Stimulated activated CD4-positive, alpha-beta T cell treated with anti-CD3 and anti-CD28 coated beads, Interleukin-12 subunit alpha, Interleukin-12 subunit beta, amount 100 ng/mL, for 4 hours (primary cell): ENCODE measurements around the gene RANBP3.
A peak's percentile ranks its signal among the peaks of the same experiment; 100 is the strongest.

Experiments used
- DNase-seq: peaks from one replicate; pipeline ENCODE4 v3.0.0-alpha.2; 2020

RANBP3 gene

DNA sequence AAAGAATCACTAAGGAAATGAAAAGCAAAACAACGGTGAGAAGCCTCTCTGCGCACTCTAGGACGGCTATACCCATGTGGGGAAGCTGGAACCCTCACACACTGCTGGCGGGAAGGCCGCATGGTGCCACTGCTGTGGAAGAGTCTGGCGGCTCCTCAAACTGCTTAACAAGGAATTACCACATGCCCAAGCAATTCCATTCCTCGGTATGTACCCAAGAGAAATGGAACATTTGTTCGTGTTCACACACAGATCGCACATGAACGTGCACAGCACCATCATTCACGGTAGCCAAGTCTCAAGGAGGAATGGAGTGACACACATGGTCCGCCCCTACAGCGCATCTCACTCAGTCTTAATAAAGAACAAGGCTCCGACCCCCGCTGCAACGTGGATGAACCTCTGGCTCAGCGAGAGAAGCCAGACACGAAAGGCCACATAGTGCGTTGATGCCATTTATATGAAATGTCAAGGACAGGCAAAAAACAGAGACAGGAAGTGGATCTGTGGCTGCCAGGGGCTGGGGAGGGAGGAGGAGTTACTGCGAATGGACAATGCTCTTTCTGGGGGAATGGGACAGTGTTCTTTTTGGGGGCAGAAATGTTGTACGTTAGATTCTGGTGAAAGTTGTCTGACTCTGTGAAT is 56.3 kb downstream of the RANBP3 start:
- DNase-seq: no peak

DNA sequence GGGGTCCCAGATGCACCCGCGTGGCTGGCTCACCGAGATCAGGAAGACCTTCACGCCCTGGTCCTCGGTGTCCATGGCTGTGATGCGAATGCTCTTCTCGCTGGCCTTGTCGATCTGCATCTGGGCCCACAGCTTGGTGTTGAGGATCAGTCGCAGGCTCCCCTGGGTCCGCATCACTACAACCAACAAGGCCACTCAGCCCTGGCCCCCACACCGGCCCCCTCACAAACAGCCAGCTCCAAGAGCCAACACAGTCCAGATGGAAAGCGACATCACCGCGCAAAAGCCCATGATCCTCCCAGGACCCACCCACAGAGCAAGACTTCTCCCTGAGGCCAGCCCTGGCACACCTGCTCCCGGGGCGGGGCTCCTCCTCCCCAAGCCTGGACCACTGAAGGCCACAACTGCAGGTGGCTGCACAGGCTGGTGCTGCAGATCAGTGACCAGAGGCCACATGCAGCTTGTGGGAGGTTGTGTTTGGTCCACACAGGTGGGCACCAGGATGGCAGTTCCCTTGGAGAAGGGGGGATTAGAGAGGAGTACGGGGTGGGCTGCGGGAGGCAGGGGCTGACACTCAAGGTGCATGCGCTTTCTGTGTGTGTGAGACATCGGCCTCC is 59.4 kb downstream of the RANBP3 start:
- DNase-seq: no peak

DNA sequence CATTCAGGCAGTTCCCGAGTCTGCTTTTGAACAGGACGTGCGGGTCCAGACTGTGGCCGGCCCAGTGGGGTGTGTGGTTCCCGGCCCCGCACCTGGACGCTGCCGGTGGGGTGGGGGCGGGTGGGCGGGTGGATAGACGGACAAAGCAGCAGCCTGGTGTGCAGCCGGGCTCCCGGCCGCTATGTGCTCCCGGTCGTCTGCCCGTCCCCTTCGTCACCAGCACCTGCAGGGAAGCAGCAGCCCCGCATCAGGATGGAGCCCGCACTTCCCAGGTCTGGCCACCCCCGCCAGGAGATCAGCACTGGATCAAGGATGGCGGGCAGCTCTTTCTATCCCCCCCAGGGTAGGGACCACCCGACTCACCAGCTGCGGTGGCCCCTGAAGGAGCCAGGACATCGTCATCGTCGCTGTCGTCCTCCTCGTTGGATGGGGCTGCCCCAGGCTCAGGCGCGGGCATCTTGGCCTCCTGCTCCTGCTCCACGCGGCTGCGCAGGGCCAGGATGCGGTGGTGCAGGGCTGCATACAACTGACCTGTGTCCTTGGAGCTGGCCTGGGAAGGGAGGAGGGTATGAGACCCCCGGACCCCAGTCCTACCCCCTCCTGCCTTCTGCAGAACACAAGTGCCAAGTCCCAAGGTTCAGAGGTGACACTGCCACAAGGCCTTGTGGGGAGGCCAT is 60.4 kb downstream of the RANBP3 start:
- DNase-seq: no peak

DNA sequence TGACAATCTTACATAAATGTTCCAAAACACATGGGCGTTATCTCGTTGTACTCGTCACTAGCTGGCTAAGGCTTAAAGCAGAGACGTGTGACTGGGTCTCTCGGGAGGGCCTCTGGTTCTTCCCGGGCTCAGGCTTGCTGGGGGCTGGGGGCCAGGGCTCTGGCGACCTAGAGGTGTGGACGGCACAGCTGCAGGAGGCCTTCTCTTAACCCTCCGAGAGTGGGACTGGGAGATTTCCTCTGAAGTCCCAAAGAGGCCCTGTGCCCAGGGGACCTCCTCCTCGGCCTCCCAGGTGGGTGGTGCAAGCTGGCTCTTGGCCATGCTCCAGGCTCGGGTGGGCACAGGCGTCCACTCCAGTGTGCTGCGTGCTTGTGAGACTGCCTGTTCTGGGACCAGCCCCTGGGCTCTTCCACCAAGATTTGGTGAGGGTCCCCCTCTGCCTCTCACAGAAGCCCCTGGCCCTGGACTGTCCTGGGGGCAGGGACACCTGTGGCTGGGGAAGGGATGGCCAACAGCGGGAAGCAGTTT is 61.7 kb downstream of the RANBP3 start:
- DNase-seq: no peak

DNA sequence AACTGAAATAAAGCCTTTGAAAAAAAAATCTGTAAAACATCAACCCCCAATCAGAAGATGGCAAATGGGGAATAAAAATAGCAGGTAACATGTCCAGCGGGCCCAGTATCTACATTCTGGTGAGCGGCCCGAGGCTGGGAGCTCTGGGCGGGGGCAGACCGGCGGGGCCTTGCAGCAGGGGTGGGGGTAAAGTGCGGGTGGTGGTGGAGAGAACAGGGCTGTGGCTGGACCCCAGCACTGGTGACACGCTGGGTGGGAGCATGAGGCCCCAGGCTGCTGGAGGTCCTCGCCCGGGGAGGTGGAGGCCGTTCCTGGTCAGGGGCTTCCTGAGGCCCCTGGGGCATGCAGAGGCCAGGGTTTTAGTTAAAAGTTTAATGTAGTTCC is 62.2 kb downstream of the RANBP3 start:
- DNase-seq: no peak

DNA sequence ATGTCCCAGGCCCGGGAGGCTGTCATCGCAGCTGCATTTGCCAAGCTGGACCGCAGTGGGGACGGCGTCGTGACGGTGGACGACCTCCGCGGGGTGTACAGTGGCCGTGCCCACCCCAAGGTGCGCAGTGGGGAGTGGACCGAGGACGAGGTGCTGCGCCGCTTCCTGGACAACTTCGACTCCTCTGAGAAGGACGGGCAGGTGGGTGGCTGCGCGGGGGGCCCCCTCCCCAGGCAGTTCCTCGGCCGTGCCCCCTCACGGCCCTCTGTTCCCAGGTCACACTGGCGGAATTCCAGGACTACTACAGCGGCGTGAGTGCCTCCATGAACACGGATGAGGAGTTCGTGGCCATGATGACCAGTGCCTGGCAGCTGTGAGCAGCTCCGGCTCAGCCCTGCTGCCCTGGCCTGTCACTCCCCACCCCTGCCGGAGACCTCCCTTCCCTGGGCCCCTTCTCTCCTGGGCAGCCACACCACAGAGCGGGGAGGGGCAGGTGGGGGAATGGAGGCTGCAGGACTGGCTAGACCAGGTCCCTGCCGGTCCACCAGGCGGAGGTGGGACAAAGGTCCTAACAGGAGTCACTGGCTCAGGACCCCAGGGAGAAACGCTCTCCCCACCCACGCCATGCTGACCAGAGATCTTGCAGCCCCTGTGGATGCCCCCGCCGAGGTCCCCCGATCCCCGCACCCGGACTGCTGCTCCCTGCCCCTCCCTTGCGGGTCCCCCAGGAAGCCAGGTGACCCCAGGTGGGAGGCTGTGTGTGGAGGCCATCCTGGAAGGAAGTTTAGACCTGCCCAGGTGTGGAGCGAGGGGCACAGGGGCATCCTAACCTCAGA is 62.8 kb downstream of the RANBP3 start:
- DNase-seq: no peak

DNA sequence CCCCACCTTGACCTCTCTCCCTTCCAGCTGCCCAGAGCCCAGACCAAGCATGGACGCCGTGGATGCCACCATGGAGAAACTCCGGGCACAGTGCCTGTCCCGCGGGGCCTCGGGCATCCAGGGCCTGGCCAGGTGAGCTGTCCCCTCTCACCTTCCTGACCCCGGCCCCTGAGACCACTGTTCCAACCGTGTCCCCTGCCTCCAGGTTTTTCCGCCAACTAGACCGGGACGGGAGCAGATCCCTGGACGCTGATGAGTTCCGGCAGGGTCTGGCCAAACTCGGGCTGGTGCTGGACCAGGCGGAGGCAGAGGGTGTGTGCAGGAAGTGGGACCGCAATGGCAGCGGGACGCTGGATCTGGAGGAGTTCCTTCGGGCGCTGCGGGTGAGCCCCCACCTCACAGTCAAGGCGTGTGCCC is 63.6 kb downstream of the RANBP3 start:
- no peak for DNase-seq

DNA sequence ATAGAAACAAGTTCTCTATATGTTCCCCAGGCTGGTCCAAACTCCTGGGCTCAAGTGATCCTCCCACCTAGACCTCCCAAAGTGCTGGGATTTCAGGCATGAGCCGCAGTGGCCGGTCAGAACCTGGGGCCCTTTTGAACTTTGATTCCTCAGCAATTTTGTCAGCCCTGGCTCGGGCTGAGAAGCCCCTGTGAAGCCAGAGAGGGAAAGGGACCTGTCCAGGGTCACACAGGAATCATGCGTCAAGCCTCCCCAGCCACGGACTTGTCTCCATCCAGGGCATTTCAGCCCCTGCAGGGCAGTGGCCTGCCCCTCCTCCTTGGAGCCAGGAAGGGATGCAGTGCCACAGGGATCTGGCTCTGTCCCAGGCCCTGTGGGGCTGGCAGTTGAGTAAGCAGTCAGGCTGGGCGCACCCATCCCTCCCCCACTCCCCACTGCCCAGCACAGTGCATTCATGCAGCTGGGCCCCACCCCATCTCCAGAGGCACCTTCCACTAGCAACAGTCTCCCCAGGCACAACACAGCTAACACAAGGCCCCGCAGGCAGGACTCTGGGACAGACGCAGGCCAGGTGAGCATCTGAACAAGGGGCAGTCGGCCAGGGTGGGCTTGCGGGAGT is 64.1 kb downstream of the RANBP3 start, which contains the start of gene CAPS:
TSS of gene CAPS (plus strand) at position 516 of the 619 bp plus-strand sequence. CDS start 153 bp downstream, outside the sequence.
- no peak for DNase-seq

DNA sequence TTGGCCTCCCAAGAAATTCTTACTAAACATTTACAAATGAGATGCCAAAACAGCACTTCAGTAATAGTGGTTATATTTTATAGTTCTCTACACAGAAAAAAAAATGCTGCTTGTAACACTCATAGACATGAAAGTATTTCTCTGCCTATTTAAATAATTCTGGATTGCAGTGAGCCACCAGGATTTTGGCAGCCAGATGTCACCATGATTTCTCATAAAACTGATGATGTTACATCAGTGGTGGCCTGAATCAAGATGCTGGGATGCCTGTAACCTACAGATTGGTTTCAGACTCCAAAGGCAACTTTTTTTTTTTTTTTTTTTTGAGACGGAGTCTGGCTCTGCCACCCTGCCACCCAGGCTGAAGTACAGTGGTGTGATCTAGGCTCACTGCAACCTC is 66.6 kb downstream of the RANBP3 start:
- no peak for DNase-seq

DNA sequence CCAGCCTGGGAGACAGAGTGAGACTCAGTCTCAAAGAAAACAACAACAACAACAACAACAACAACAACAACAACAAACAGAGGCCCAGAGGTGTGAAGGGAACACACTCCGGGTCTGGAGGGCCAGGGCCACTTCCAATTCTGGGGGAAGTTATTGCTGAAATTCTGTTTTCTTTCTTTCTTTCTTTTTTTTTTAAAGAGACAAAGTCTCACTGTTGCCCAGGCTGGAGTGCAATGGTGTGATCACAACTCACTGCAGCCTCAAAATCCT is 67.4 kb downstream of the RANBP3 start:
- no peak for DNase-seq

DNA sequence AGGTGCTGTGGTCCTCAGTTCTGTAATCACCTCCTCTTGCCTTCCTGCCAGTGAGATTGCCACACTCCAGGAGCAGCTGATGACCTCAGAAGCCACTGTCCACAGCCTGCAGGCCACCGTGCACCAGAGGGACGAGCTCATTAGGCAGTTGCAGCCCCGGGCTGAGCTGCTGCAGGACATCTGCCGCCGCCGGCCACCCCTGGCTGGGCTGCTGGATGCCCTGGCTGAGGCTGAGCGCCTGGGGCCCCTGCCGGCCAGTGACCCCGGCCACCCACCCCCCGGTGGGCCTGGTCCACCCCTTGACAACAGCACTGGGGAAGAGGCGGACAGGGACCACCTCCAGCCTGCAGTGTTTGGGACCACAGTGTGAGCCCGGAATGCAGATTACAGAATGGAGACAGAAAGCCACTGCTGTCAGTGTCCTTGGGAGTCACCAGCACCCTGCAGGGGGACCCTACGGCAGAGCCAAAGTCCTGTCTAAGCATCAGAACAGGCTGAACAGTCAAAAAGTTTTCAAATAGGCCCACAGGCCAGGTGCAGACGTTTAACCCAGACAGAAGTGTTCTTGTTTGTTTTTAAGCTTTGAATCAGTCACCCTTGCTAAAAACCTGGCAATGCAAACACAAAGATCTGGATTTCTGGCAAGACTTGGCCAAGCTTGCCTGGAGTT is 69.0 kb downstream of the RANBP3 start:
- no peak for DNase-seq

DNA sequence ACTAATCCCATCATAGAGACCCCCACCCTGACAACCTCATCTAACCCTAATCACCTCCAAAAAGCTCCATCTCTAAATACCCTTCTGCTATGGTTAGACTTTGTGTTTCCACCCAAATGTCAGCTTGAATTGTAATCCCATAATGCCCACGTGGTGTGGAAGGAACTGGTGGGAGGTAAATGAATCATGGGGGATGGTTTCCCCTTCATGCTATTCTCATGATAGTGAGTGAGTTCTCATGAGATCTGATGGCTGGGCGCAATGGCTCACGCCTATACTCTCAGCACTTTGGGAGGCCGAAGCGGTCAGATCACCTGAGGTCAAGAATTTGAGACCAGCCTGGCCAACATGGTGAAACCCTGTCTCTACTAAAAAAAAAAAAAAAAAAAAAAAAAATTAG is 70.7 kb downstream of the RANBP3 start:
- DNase-seq: no peak

DNA sequence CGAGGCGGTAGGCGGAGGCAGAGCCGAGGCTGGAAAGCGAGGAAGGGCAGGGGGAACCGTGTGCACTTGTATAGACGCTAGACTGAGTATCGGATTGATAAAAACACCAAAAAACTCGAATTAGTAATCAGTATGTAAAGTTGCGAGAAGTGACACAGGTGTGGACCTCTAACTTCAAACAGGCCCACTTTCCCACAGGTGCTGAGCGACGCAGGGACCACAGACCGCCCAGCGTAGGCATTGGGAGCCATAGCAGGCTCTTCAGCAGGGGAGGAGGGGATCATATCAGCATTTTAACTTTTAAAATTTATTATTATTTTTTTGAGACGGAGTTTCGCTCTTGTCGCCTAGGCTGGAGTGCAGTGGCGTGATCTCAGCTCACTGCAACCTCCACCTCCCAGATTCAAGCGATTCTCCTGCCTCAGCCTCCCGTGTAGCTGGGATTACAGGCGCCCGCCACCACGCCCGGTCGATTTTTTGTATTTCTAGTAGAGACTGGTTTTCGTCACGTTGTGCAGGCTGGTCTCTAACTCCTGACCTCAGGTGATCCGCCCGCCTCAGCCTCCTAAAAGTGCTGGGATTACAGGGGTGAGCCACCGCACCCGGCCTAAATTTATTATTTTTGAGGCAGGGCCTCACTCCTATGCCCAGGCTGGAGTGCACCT is 72.7 kb downstream of the RANBP3 start:
- DNase-seq: no peak

DNA sequence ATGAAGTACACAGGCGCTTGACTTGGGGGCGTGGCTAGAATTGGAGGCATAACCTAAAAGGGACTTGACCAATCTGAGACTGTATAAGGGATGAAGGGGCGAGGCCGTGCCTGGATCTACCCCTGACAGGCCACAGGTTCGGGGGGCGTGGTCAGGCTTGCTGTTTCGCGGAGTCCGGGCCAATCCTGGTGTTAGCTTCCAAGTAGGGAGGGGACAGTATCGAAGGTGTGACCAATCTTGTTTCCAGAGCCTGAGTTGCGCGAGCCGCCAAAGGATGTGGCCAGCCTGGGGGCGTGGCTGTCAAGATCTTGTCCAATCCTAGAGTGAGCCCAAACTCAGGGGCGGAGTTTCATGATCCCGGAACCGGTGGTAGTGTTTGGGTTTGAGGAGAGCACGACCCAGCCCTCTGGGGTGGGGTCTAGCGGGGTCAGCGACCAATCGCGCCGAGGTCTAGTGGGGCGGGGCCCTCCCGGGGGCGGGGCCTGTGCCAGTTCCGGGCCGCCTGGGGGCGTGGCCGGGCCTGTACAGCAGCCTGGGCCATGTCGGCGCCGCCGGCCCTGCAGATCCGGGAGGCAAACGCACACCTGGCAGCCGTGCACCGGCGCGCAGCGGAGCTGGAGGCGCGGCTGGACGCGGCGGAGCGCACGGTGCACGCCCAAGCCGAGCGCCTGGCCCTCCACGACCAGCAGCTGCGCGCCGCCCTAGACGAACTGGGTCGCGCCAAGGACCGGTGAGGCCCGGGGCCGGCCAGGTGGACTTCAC is 73.4 kb downstream of the RANBP3 start, which contains the start of gene VMAC:
TSS of gene VMAC (plus strand) at position 521 of the 762 bp plus-strand sequence. CDS start at position 540, 19 bp downstream.
- DNase-seq: peak; percentile 100

DNA sequence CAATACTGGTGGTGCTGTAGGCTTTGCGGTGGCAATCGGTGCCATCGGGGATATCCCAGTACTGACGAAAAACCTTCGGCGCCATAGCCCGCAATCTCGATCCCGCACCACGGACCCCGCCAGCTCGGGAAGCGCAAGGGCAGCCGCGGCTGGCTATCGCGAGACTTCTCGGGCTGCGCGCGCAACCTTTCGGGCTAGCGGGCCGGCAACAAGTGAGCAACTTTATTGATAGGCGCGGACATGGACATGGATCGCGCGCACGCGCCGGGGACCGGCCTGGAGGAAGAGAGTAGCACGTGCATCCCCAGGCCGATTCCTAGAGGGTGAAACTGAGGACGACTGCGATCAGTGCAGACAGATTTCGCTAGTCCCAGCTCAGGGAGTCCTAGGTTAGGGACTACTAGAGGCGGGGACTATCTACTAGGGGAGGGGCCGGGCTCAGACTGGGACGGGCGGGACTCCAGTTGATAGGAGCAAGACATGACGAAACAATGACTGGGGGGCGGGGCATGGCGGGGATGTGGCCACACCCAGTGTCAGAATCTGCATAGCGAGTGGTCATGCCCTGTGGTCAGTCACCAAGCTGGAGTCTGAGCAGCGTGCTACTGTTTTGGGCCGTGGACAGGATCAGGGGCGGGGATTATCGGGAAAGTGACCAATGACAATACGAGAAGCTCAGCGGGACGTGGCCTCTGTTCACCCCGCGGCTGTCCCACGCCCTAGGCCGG is 74.2 kb downstream of the RANBP3 start, which contains the start of gene NDUFA11:
TSS of gene NDUFA11 (minus strand) at position 167 of the 728 bp plus-strand sequence. CDS start at position 85, 82 bp downstream.
- DNase-seq: peak; percentile 99

DNA sequence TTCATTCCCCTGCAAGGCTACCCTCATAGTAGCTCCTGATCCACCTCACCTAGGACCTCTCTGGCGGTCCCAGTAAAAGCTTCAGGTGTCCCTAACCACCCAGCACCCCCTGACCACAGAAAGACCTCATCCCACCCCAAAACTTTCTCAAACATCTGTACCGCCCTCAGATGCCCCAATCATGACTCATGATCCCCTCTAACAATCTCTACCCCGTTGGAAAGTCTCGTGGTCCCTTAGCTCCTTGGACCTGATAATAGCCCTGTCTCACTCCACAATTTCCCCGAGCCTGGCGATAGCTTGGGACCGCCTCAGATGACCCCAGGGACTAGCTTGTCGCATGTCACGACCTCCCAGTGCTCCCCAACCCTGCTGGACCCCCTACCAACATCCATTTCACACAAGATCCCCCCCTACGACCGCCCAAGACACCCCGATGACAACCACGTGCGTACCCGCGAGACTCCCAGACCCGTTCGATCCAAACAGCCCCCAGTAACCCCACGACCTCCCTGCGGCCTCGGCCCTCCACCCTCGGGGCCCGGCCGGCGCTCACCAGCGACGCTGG is 74.8 kb downstream of the RANBP3 start:
- DNase-seq: no peak

DNA sequence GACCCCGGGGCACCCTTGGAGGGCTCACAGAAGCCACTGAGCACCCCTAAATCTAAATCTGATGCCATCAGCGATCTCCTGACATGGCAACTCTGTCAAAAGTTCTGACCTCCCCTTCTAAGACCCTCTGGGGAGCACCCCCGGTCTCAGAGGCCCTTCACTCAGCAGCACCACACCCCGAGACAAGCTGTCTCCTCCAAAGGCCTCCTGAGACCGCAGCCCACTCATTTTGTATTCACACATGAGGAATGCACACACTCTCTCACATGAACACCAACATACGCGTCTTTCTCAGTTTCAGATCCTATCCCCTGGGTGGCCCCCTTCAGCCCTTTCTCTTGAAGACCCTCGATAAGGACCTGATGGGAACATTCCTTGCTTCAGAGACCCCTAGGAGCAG is 77.0 kb downstream of the RANBP3 start:
- DNase-seq: no peak

DNA sequence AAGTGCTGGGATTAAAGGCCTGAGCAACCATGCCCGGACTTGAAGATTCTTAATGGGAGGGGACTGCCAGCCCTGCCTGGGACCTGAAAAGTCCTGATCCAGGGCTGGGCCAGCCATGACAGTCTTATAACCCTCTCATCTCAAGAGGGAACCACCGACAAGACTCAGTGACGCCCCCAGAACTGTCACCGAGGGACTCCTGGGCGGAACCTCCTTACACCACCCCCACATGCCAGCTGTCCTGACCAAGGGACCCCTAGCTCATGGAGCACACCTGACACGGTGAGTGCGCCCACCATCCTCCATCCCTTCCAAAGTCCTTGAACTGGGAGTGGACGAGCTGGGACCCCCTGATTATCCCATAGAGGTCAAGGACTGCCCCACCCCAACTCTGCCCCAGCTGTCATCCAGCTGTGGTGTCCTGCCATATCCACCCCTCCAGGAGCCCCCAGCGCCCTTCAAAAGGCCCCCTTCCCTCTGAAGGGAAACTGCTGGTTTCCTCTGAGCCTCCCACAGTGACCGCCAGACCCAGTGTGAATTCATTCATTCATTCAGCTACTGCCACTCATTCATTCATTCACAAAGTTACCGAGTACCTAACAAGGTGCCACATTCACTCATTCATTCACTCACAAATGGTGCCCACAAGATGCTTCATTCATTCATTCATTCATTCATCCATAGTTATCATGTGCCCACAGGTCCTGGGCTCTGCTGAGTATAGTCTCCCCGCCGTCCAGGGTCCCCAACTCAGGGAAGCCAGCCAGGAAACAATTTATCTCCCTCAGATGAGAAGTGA is 78.0 kb downstream of the RANBP3 start:
- no peak for DNase-seq
